Neutrophil (primary cell): ENCODE data around the gene PAOX.
A peak's percentile ranks its signal among the peaks of the same experiment; 100 is the strongest.
"Not testable (repeated sequence)": the region's sequence is repeated elsewhere in the genome, so short reads cannot be mapped to it uniquely, and the experiment has no call there.

Experiments
- H3K27ac ChIP-seq: fragments of 200-600 bp; sonication (generic); 2 replicates; pipeline ENCODE4 v1.5.1; 2016; ENCODE audit warnings: mild to moderate bottlenecking, moderate library complexity
- H3K27me3 ChIP-seq: fragments of 200-600 bp; sonication (generic); 2 replicates; pipeline ENCODE4 v1.6.0; 2016; ENCODE audit warnings: mild to moderate bottlenecking
- H3K36me3 ChIP-seq: fragments of 200-600 bp; sonication (generic); 2 replicates; pipeline ENCODE4 v1.5.1; 2017
- H3K4me1 ChIP-seq, 2 experiments: fragments of 200-600 bp in 1 of 2; sonication (generic) in 1 of 2; 1 replicate in 1 of 2; 2 replicates in 1 of 2; pipeline versions ENCODE4 v1.5.1 to v1.6.1; 2013 to 2016; ENCODE audit warnings: low read depth in 1 of 2, low read length in 1 of 2, mild to moderate bottlenecking in 1 of 2, moderate library complexity in 1 of 2; ENCODE audit not compliant: control insufficient read depth in 1 of 2, insufficient read depth in 1 of 2
- H3K4me3 ChIP-seq, 2 experiments: fragments of 200-600 bp in 1 of 2; sonication (generic) in 1 of 2; 1 replicate in 1 of 2; 2 replicates in 1 of 2; pipeline ENCODE4 v1.5.1; 2013 to 2016; ENCODE audit warnings: low read depth in 1 of 2, low read length in 1 of 2, mild to moderate bottlenecking in 1 of 2, moderate library complexity in 1 of 2
- H3K9me3 ChIP-seq: fragments of 200-600 bp; sonication (generic); 2 replicates; pipeline ENCODE4 v1.5.1; 2016
- TF ChIP-seq, protein P1 (sequence below): fragments of 200-600 bp; sonication (generic); IDR thresholded peaks from 2 replicates; pipeline ENCODE4 v1.5.1; 2016; ENCODE audit warnings: antibody characterized with exemption

PAOX gene

DNA sequence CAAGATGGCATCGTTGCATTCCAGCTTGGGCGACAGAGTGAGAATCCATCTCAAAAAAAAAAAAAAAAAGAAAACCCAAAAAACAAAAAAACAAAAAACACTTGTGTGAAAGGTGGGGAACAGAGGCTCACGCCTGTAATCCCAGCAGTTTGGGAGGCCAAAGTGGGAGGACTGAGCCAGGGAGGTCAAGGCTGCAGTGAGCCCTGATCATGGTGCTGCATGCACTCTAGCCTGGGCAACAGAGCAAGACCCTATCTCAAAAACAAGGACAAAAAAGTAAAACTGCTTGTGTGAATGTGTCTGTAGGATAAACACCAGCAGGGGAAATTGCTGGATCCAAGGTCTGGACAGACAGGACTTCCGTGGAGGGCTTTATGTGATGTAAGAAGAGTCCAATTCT is 4.5 kb downstream of the PAOX start:
- peaks cover 38% of the 10 kb centered on the region for H3K27me3 ChIP-seq
- TF ChIP-seq, protein P1, sequence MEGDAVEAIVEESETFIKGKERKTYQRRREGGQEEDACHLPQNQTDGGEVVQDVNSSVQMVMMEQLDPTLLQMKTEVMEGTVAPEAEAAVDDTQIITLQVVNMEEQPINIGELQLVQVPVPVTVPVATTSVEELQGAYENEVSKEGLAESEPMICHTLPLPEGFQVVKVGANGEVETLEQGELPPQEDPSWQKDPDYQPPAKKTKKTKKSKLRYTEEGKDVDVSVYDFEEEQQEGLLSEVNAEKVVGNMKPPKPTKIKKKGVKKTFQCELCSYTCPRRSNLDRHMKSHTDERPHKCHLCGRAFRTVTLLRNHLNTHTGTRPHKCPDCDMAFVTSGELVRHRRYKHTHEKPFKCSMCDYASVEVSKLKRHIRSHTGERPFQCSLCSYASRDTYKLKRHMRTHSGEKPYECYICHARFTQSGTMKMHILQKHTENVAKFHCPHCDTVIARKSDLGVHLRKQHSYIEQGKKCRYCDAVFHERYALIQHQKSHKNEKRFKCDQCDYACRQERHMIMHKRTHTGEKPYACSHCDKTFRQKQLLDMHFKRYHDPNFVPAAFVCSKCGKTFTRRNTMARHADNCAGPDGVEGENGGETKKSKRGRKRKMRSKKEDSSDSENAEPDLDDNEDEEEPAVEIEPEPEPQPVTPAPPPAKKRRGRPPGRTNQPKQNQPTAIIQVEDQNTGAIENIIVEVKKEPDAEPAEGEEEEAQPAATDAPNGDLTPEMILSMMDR, result no peak
- H3K4me1 ChIP-seq, result peaks cover 1 to 10% of the 10 kb centered on the region in 2 experiments
- H3K27ac ChIP-seq, result no peak overlapping the region
- H3K4me3 ChIP-seq, result no peak overlapping the region
- H3K36me3 ChIP-seq, result no peaks in the 10 kb centered on the region
- H3K9me3 ChIP-seq, result no peaks in the 10 kb centered on the region

DNA sequence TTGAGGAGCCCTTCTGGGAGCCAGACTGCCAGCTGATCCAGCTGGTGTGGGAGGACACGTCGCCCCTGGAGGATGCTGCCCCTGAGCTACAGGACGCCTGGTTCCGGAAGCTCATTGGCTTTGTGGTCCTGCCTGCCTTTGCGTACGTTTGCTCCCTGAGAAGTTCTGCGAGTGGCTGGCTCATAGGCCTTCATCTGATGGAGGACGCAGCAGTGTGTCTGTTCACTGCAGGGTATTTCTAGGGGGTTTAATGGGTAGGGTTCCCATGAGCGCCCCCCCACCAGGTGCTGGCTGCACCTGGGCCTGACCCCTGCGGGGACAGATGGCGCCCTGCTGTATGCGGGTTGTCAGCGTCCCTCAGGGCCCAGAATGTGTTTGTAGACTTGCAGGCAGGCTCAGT is 5.0 kb downstream of the PAOX start:
- Histone ChIP-seq H3K36me3 (no peaks in the 10 kb centered on the region), H3K9me3 (no peaks in the 10 kb centered on the region), H3K27ac (no peak overlapping the region), H3K4me3 (no peak overlapping the region), H3K4me1 (peaks cover 3 to 7% of the 10 kb centered on the region in 2 experiments), H3K27me3 (peaks cover 34% of the 10 kb centered on the region)
- TF ChIP-seq, protein P1, result no peak

- H3K27ac ChIP-seq, result no peak overlapping the region
- H3K4me3 ChIP-seq, result no peak overlapping the region
- H3K4me1 ChIP-seq, result peaks cover 10 to 11% of the 10 kb centered on the region in 2 experiments
- no peaks in the 10 kb centered on the region for H3K9me3 ChIP-seq
- peaks cover 23% of the 10 kb centered on the region for H3K27me3 ChIP-seq
- TF ChIP-seq, protein P1, result no peak
- H3K36me3 ChIP-seq, result no peaks in the 10 kb centered on the region
Observed at GRCh38 chr10:133385214-133385613, 6.2 kb downstream of the PAOX start.

DNA sequence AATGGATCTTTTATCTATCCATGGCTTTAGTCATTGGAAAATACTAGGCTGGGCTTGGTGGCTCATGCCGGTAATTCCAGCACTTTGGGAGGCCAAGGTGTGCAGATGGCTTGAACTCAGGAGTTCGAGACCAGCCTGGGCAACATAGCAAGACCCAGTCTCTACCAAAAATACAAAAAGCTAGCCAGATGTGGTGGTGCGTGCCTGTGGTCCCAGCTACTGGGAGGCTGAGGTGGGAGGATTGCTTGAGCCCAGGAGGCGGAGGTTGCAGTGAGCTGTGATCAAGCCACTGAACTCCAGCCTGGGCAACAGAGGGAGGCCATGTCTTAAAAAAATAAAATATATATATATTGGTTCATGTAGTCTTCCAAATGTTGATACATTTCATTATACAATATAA is 7.9 kb downstream of the PAOX start:
- H3K4me3 ChIP-seq, result not testable (repeated sequence)

GRCh38 chr10:133388236-133388972 is 9.3 kb downstream of the PAOX start:
- Histone ChIP-seq H3K27ac (no peak overlapping the region), H3K27me3 (no peaks in the 10 kb centered on the region), H3K36me3 (no peaks in the 10 kb centered on the region), H3K9me3 (no peaks in the 10 kb centered on the region), H3K4me3 (no peak overlapping the region), H3K4me1 (peaks cover 11 to 14% of the 10 kb centered on the region in 2 experiments)
- TF ChIP-seq, protein P1, result no peak

More for the DNA sequence above, 7.9 kb downstream of the PAOX start:
- peaks cover 10 to 11% of the 10 kb centered on the region in 2 experiments for H3K4me1 ChIP-seq
- not testable (repeated sequence) for H3K36me3 ChIP-seq, H3K9me3 ChIP-seq, H3K27me3 ChIP-seq, H3K27ac ChIP-seq

- TF ChIP-seq, protein P1, result no peak
- peaks cover 16 to 21% of the 10 kb centered on the region in 2 experiments for H3K4me1 ChIP-seq
- no peaks in the 10 kb centered on the region for H3K27me3 ChIP-seq
- no peaks in the 10 kb centered on the region for H3K36me3 ChIP-seq
- H3K27ac ChIP-seq, result no peak overlapping the region
- peak overlapping the region in 1 of 2 experiments; percentile 20 for H3K4me3 ChIP-seq
- H3K9me3 ChIP-seq, result no peaks in the 10 kb centered on the region
Observed at GRCh38 chr10:133388973-133389818, 10.1 kb downstream of the PAOX start.
